Right lobe of liver (tissue), 6 donors: ENCODE results near the gene BCCIP. TPM values are rescaled to one million over a fixed set of nuclear protein-coding genes. Genes with fewer than 3 reads are reported as not detected.

ENCODE experiments used
- ATAC-seq, 4 donors: fragments of 200-7000 bp; cut with Tn5 transposase; one replicate each; pipeline ENCODE4 v1.9.1; 2020; ENCODE audit warnings: mild to moderate bottlenecking in 4 of 4, moderate library complexity in 4 of 4
- DNase-seq, 3 donors: peaks; one replicate each; pipeline ENCODE4 v3.0.0-alpha.2; 2020
- H3K27ac ChIP-seq, 3 donors: fragments of 200-600 bp; one replicate each; pipeline ENCODE4 v1.8.0; 2022
- H3K27me3 ChIP-seq, 2 donors: fragments of 200-600 bp; one replicate each; pipeline ENCODE4 v1.8.0; 2022
- H3K36me3 ChIP-seq, 4 donors: fragments of 200-600 bp; sonication (generic) in 1 of 4; one replicate each; pipeline versions ENCODE4 v1.5.1 to v1.8.0; 2017 to 2022; ENCODE audit warnings: control low read depth in 1 of 4
- H3K4me1 ChIP-seq, 4 donors: fragments of 200-600 bp; sonication (generic) in 1 of 4; one replicate each; pipeline versions ENCODE4 v1.5.1 to v1.8.0; 2017 to 2022; ENCODE audit warnings: control low read depth in 1 of 4
- H3K4me3 ChIP-seq, 3 donors: fragments of 200-600 bp; one replicate each; pipeline ENCODE4 v1.8.0; 2022
- H3K9me3 ChIP-seq, 4 donors: fragments of 200-600 bp; sonication (generic) in 1 of 4; one replicate each; pipeline versions ENCODE4 v1.5.1 to v1.8.0; 2017 to 2022; ENCODE audit warnings: control low read depth in 1 of 4
- CTCF ChIP-seq, 4 donors: fragments of 200-600 bp in 3 of 4; fragments of 450-650 bp in 1 of 4; IDR thresholded peaks; one replicate each; pipeline versions ENCODE4 v1.5.1 to v1.8.0; 2016 to 2022; ENCODE audit warnings: antibody characterized with exemption in 4 of 4, mild to moderate bottlenecking in 2 of 4
- POLR2A ChIP-seq: fragments of 450-650 bp; IDR thresholded peaks from one replicate; pipeline ENCODE4 v1.6.1; 2017; ENCODE audit warnings: antibody characterized with exemption, mild to moderate bottlenecking
- WGBS: methylation state at CpG from one replicate; pipeline ENCODE4 v1.1.6; 2018; ENCODE audit warnings: low coverage, low lambda C conversion rate; ENCODE audit not compliant: insufficient coverage; ENCODE audit errors: missing lambda C conversion rate; 5-methylcytosine and 5-hydroxymethylcytosine counted together
- intact Hi-C, 2 donors: fragments of 100-400 bp; cut with DNase I; formaldehyde crosslinking; loops; one replicate each; pipeline versions ENCODE4 v1.11.2 to v1.14.1; 2022
- total RNA-seq, 6 experiments: library from RNA; depleted of rRNA in 2 of 6; stranded (reverse); fragments of >200 nt in 2 of 6; fragmentation: NEBNext Ultra II Directional in 3 of 6; extraction: Animal tissue kit (Norgen Biotek cat#: 25700) in 3 of 6; gene quantifications; one replicate each; pipeline versions ENCODE4 v1.1.0 to v1.2.4, GENCODE V29; 2016 to 2023
- donor health status: DM: no; HTN: yes; CAD: no.
- donor health status: DM: no; HTN: no; CAD: no.
- donor health status: DM: no; HTN: no; CAD: no.
- donor health status: DM: no; HTN: yes; CAD: no.
- donor health status: DM: no; HTN: yes; CAD: no.

BCCIP gene
- total RNA-seq, 6 experiments from 2014 or later = 25.9 to 43.3 (median 29.6) TPM

GRCh38 chr10:125777806-125778205 is 45.5 kb upstream of the BCCIP start:
- no peak overlapping the region for H3K27ac ChIP-seq
- 84% methylated on average over 3 of the region's 9 CpGs for WGBS
- H3K27me3 ChIP-seq = no peaks in the 10 kb centered on the region
- H3K4me1 ChIP-seq = peaks cover 0 to 7% (median 0%) of the 10 kb centered on the region in 4 donors
- intact Hi-C loops = no loop called here
- TF ChIP-seq CTCF (IDR thresholded peaks at IDR 0.05) (no peak), POLR2A (no peak)
- H3K36me3 ChIP-seq = no peaks in the 10 kb centered on the region
- ATAC-seq (no peak), DNase-seq (no peak)
- no peak overlapping the region for H3K4me3 ChIP-seq
- no peaks in the 10 kb centered on the region for H3K9me3 ChIP-seq

DNA sequence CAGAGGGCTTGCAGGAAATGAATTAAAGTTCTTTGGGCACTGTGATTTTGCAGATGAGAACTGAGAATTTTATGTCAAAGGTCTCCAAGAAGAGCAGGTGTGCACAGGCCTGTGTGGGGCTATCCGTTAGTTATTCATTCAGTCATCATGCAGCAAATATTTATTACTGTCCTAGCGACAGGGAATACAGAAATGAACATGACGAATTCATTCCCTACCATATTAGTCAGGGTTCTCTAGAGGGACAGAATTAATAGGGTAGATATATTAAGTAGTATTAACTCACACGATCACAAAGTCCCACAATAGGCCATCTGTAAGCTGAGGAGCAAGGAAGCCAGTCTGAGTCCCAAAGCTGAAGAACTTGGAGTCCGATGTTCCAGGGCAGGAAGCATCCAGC is 44.8 kb upstream of the BCCIP start:
- H3K36me3 ChIP-seq = no peaks in the 10 kb centered on the region
- no peak for DNase-seq
- intact Hi-C loops = no loop called here
- TF ChIP-seq POLR2A (no peak), CTCF (IDR thresholded peaks at IDR 0.05) (no peak)
- H3K27me3 ChIP-seq = no peaks in the 10 kb centered on the region
- H3K4me3 ChIP-seq = no peak overlapping the region
- H3K27ac ChIP-seq = no peak overlapping the region
- H3K9me3 ChIP-seq = no peaks in the 10 kb centered on the region
- WGBS = 69% methylated on average over 5 of the region's 5 CpGs
- H3K4me1 ChIP-seq = peaks cover 0 to 7% (median 0%) of the 10 kb centered on the region in 4 donors
- ATAC-seq = no peak

- Histone ChIP-seq H3K36me3 (no peaks in the 10 kb centered on the region), H3K27ac (no peak overlapping the region), H3K9me3 (no peaks in the 10 kb centered on the region), H3K4me3 (no peak overlapping the region), H3K27me3 (no peaks in the 10 kb centered on the region), H3K4me1 (peaks cover 0 to 7% (median 0%) of the 10 kb centered on the region in 4 donors)
- DNase-seq (no peak), ATAC-seq (peak in 2 of 4 donors; percentile 36 to 83)
- 77% methylated on average over 4 of the region's 10 CpGs for WGBS
- intact Hi-C loops = no loop called here
- TF ChIP-seq POLR2A (no peak), CTCF (IDR thresholded peaks at IDR 0.05) (no peak)
Measured at GRCh38 chr10:125779403-125780327, 43.7 kb upstream of the BCCIP start.

GRCh38 chr10:125781374-125781773 is 42.0 kb upstream of the BCCIP start:
- Histone ChIP-seq H3K36me3 (no peaks in the 10 kb centered on the region), H3K9me3 (no peaks in the 10 kb centered on the region), H3K27ac (no peak overlapping the region), H3K4me3 (no peak overlapping the region), H3K4me1 (peaks cover 0 to 7% (median 0%) of the 10 kb centered on the region in 4 donors), H3K27me3 (no peaks in the 10 kb centered on the region)
- no peak for TF ChIP-seq CTCF (IDR thresholded peaks at IDR 0.05)
- TF ChIP-seq POLR2A = no peak
- WGBS = 82% methylated on average over 3 of the region's 8 CpGs
- intact Hi-C loops = no loop called here
- ATAC-seq (no peak), DNase-seq (no peak)
